GM23338 (cell line): ENCODE data around the gene ABCA13. TPM values are rescaled to one million over a fixed set of nuclear protein-coding genes. Genes with fewer than 3 reads are reported as not detected.

ENCODE experiments used
- ATAC-seq: fragments of 200-7000 bp; cut with Tn5 transposase; 3 replicates; pipeline ENCODE4 v1.9.1; 2020
- DNase-seq: peaks from one replicate; pipeline ENCODE4 v3.0.0-alpha.2; 2015; ENCODE audit warnings: low spot score
- H2AFZ ChIP-seq: fragments of 200-600 bp; sonication (generic); 2 replicates; pipeline ENCODE4 v1.8.0; 2016; ENCODE audit warnings: antibody characterized with exemption, mild to moderate bottlenecking, moderate library complexity
- H3F3A ChIP-seq: fragments of 200-600 bp; sonication (generic); replicated peaks from 2 replicates; pipeline ENCODE4 v1.8.0; 2017; ENCODE audit warnings: antibody characterized with exemption, mixed run types, low read depth
- H3K27ac ChIP-seq: fragments of 200-600 bp; sonication (generic); 2 replicates; pipeline ENCODE4 v1.6.1; 2016; ENCODE audit warnings: low read depth
- H3K27me3 ChIP-seq: fragments of 200-600 bp; sonication (generic); 2 replicates; pipeline ENCODE4 v1.8.0; 2016; ENCODE audit warnings: mild to moderate bottlenecking, mixed run types, moderate library complexity; ENCODE audit not compliant: insufficient read depth
- H3K36me3 ChIP-seq: fragments of 200-600 bp; sonication (generic); 2 replicates; pipeline ENCODE4 v1.8.0; 2016; ENCODE audit warnings: mild to moderate bottlenecking; ENCODE audit not compliant: insufficient read depth
- H3K4me1 ChIP-seq: fragments of 200-600 bp; sonication (generic); 2 replicates; pipeline ENCODE4 v1.8.0; 2016; ENCODE audit warnings: mild to moderate bottlenecking, moderate library complexity; ENCODE audit not compliant: insufficient read depth
- H3K4me2 ChIP-seq: fragments of 200-600 bp; sonication (generic); 2 replicates; pipeline ENCODE4 v1.7.1; 2017; ENCODE audit warnings: mixed run types
- H3K4me3 ChIP-seq: fragments of 200-600 bp; sonication (generic); 2 replicates; pipeline ENCODE4 v1.6.1; 2016; ENCODE audit warnings: mixed run types
- H3K79me2 ChIP-seq: fragments of 200-600 bp; sonication (generic); replicated peaks from 2 replicates; pipeline ENCODE4 v1.8.0; 2017; ENCODE audit warnings: mild to moderate bottlenecking; ENCODE audit not compliant: insufficient read depth
- H3K9me2 ChIP-seq: fragments of 200-600 bp; sonication (generic); 2 replicates; pipeline ENCODE4 v1.8.0; 2017; ENCODE audit not compliant: insufficient read depth
- H4K20me1 ChIP-seq: fragments of 200-600 bp; sonication (generic); replicated peaks from 2 replicates; pipeline ENCODE4 v1.8.0; 2017; ENCODE audit warnings: mild to moderate bottlenecking; ENCODE audit not compliant: insufficient read depth
- H3K27ac Mint-ChIP-seq: 2 replicates; pipeline ENCODE4 v1.8.0; 2020; ENCODE audit warnings: inconsistent platforms, mild to moderate bottlenecking, moderate library complexity, mixed read lengths
- H3K27me3 Mint-ChIP-seq: 3 replicates; pipeline ENCODE4 v1.8.0; 2022; ENCODE audit warnings: low read depth, mild to moderate bottlenecking, moderate library complexity, mixed read lengths, inconsistent platforms; ENCODE audit not compliant: insufficient read depth, poor library complexity
- H3K36me3 Mint-ChIP-seq: 3 replicates; pipeline ENCODE4 v1.8.0; 2021; ENCODE audit warnings: low read depth, mild to moderate bottlenecking, inconsistent platforms, moderate library complexity, mixed read lengths
- H3K4me1 Mint-ChIP-seq: 3 replicates; pipeline ENCODE4 v1.8.0; 2020; ENCODE audit warnings: mild to moderate bottlenecking, inconsistent platforms, mixed read lengths
- H3K4me3 Mint-ChIP-seq: 3 replicates; pipeline ENCODE4 v1.8.0; 2021; ENCODE audit warnings: moderate library complexity, mild to moderate bottlenecking, inconsistent platforms, mixed read lengths
- H3K9me3 Mint-ChIP-seq: 3 replicates; pipeline ENCODE4 v1.8.0; 2020; ENCODE audit warnings: moderate library complexity, mild to moderate bottlenecking, inconsistent platforms, mixed read lengths
- CREB1 ChIP-seq: fragments of 250-450 bp; sonication (Bioruptor Pico); IDR thresholded peaks from 2 replicates; pipeline ENCODE4 v1.5.0; 2020; ENCODE audit warnings: low read depth, mild to moderate bottlenecking, moderate library complexity
- CTCF ChIP-seq, 2 experiments: fragments of 200-600 bp in 1 of 2; sonication (generic) in 1 of 2; conservative IDR thresholded peaks; 2 replicates each; pipeline versions ENCODE4 v1.5.1 to v1.6.1; 2016 to 2017; ENCODE audit warnings: antibody characterized with exemption in 2 of 2, low read depth in 2 of 2, mild to moderate bottlenecking in 2 of 2, moderate library complexity in 1 of 2
- ETS1 ChIP-seq: IDR thresholded peaks from 2 replicates; pipeline ENCODE4 v1.6.1; 2016; ENCODE audit warnings: antibody characterized with exemption
- EZH2 ChIP-seq: fragments of 200-600 bp; sonication (generic); IDR thresholded peaks from one replicate; pipeline ENCODE4 v1.8.0; 2017; ENCODE audit warnings: antibody characterized with exemption, mild to moderate bottlenecking, low read depth; ENCODE audit not compliant: unreplicated experiment
- EZH2phosphoT487 ChIP-seq: fragments of 200-600 bp; sonication (generic); IDR thresholded peaks from one replicate; pipeline ENCODE4 v1.8.1; 2018; ENCODE audit warnings: antibody characterized with exemption; ENCODE audit not compliant: unreplicated experiment
- REST ChIP-seq: IDR thresholded peaks from one replicate; pipeline ENCODE4 v1.6.1; 2018; ENCODE audit warnings: antibody characterized with exemption; ENCODE audit not compliant: unreplicated experiment
- STAT1 ChIP-seq: IDR thresholded peaks from one replicate; pipeline ENCODE4 v1.6.1; 2016; ENCODE audit warnings: antibody characterized with exemption; ENCODE audit not compliant: unreplicated experiment
- ZNF331 ChIP-seq: fragments of 250-450 bp; sonication (Bioruptor Pico); IDR thresholded peaks from 2 replicates; pipeline ENCODE4 v1.5.0; 2020; ENCODE audit warnings: low read depth, mild to moderate bottlenecking, moderate library complexity
- ZNF462 ChIP-seq: fragments of 250-450 bp; sonication (Bioruptor Pico); IDR thresholded peaks from 2 replicates; pipeline ENCODE4 v1.5.0; 2020; ENCODE audit warnings: mild to moderate bottlenecking, moderate library complexity
- polyA plus RNA-seq: library from polyadenylated mRNA; unstranded; fragments of >200 nt; fragmentation: Nextera tagmentation; extraction: Ambion mirVana; gene quantifications from 2 replicates; pipeline ENCODE4 v1.2.1, GENCODE V29; 2016
- total RNA-seq: library from RNA; depleted of rRNA; stranded (reverse); fragments of >200 nt; shearing (Covaris generic); gene quantifications from 2 replicates; pipeline ENCODE4 v1.2.3, GENCODE V29; 2014

ABCA13 gene
- total and polyA plus RNA-seq, 2 experiments from 2014 or later, result 0.21 TPM; not detected in 1

GRCh38 chr7:48376263-48376662 lies 205.0 kb downstream of the ABCA13 start (continued):
- TF ChIP-seq CREB1 (CRISPR knock-in tag) (no peak), ETS1 (no peak)

- no peaks in the 10 kb centered on the region for H3K4me1 ChIP-seq
- no peaks in the 10 kb centered on the region for H4K20me1 ChIP-seq
- H3K79me2 ChIP-seq, result no peaks in the 10 kb centered on the region
- H3K27me3 ChIP-seq, result no peaks in the 10 kb centered on the region
- H3K27me3 Mint-ChIP-seq, result no peaks in the 10 kb centered on the region
- H3K4me3 Mint-ChIP-seq, result no peak overlapping the region
- no peak overlapping the region; the same call in 1 of the 2 replicates for H3K27ac Mint-ChIP-seq
- no peaks in the 10 kb centered on the region for H3K9me2 ChIP-seq
- ATAC-seq, result no peak
- H3K4me2 ChIP-seq, result no peak overlapping the region
- no peaks in the 10 kb centered on the region for H3K9me3 Mint-ChIP-seq
- no peak overlapping the region for H3K27ac ChIP-seq
- H3K36me3 ChIP-seq, result no peaks in the 10 kb centered on the region
- H3K4me3 ChIP-seq, result no peak overlapping the region
- no peak for DNase-seq
- no peaks in the 10 kb centered on the region for H3K36me3 Mint-ChIP-seq
- TF ChIP-seq ZNF462 (no peak), CTCF (conservative IDR thresholded peaks at IDR 0.05; ENCODE audit: low read depth in 2 of 2) (no peak), EZH2 (no peak), STAT1 (no peak), CREB1 (CRISPR knock-in tag) (no peak), EZH2phosphoT487 (no peak), ZNF331 (no peak), REST (no peak)
- no peaks in the 10 kb centered on the region for H3F3A ChIP-seq
- no peaks in the 10 kb centered on the region for H3K4me1 Mint-ChIP-seq
- no peak overlapping the region for H2AFZ ChIP-seq
These were observed 209.7 kb downstream of the ABCA13 start for GRCh38 chr7:48380921-48381320.
